Measurements from ENCODE around the gene PTPRA. TPM values are rescaled to one million over a fixed set of nuclear protein-coding genes. Genes with fewer than 3 reads are reported as not detected.

The PTPRA gene
- polyA plus RNA-seq, 3 donors: 13.0 to 41.9 (median 13.1) TPM

- peaks cover 25 to 56% (median 42%) of the 10 kb centered on the region in 3 donors for H3K27me3 Mint-ChIP-seq (ENCODE audit: low read depth in 3 of 3)
- H3K4me2 ChIP-seq (replicated peaks; ENCODE audit: extremely low read depth, low read length, poor library complexity, severe bottlenecking): no peak overlapping the region
- H3K27me3 ChIP-seq (ENCODE audit: control insufficient read depth in 2 of 2, insufficient read depth in 2 of 2, low read length in 2 of 2): peaks cover 11 to 32% of the 10 kb centered on the region in 2 donors
- intact Hi-C loops (cut with micrococcal nuclease): no loop called here
- no peak for TF ChIP-seq CTCF (IDR thresholded peaks at IDR 0.05)
- H3K9me3 Mint-ChIP-seq: peaks cover 3 to 14% (median 10%) of the 10 kb centered on the region in 7 donors
- WGBS (ENCODE audit: insufficient coverage): 88% methylated on average over 5 of the region's 8 CpGs
- H3K9ac ChIP-seq (ENCODE audit: insufficient read depth, low read length, poor library complexity, severe bottlenecking): no peak overlapping the region
- DNase-seq: peak in 1 of 3 donors; percentile 38
- peaks cover 8 to 15% of the 10 kb centered on the region in 2 donors for H3K4me1 ChIP-seq (ENCODE audit: control insufficient read depth in 1 of 2, insufficient read depth in 2 of 2, low read length in 2 of 2)
- peaks cover 0 to 5% of the 10 kb centered on the region in 2 donors for H3K36me3 Mint-ChIP-seq
- H3K4me1 Mint-ChIP-seq: peaks cover 12% of the 10 kb centered on the region
- H2AFZ ChIP-seq (ENCODE audit: insufficient read depth, low read depth, low read length, poor library complexity, severe bottlenecking): no peak overlapping the region
- H4K20me1 ChIP-seq (ENCODE audit: insufficient read depth, low read length): no peaks in the 10 kb centered on the region
- H3K36me3 ChIP-seq (replicated peaks in 1 of 2; ENCODE audit: control insufficient read depth in 1 of 2, insufficient read depth in 2 of 2, low read length in 2 of 2): no peaks in the 10 kb centered on the region
- H3K9me3 ChIP-seq (replicated peaks in 1 of 2; ENCODE audit: control insufficient read depth in 1 of 2, insufficient read depth in 1 of 2, low read length in 2 of 2): no peaks in the 10 kb centered on the region
- no peak overlapping the region for H3K27ac Mint-ChIP-seq
- no peaks in the 10 kb centered on the region for H3K79me2 ChIP-seq (ENCODE audit: insufficient read depth, low read length)
- no peak overlapping the region for H3K27ac ChIP-seq (ENCODE audit: low read depth in 1 of 2, low read length in 2 of 2)
- no peak overlapping the region for H3K4me3 Mint-ChIP-seq
- no peak overlapping the region for H3K4me3 ChIP-seq (replicated peaks in 1 of 3; ENCODE audit: low read depth in 2 of 3, low read length in 3 of 3)
These were observed 196.0 kb downstream of the PTPRA start for GRCh38 chr20:3068986-3069900.

- Histone ChIP-seq H2AFZ (ENCODE audit: insufficient read depth, low read depth, low read length, poor library complexity, severe bottlenecking) (no peak overlapping the region), H3K9me3 (replicated peaks in 1 of 2; ENCODE audit: control insufficient read depth in 1 of 2, insufficient read depth in 1 of 2, low read length in 2 of 2) (no peaks in the 10 kb centered on the region), H3K27me3 (ENCODE audit: control insufficient read depth in 2 of 2, insufficient read depth in 2 of 2, low read length in 2 of 2) (peaks cover 11 to 32% of the 10 kb centered on the region in 2 donors), H3K4me3 (replicated peaks in 1 of 3; ENCODE audit: low read depth in 2 of 3, low read length in 3 of 3) (no peak overlapping the region), H3K79me2 (ENCODE audit: insufficient read depth, low read length) (no peaks in the 10 kb centered on the region), H4K20me1 (ENCODE audit: insufficient read depth, low read length) (no peaks in the 10 kb centered on the region), H3K36me3 (replicated peaks in 1 of 2; ENCODE audit: control insufficient read depth in 1 of 2, insufficient read depth in 2 of 2, low read length in 2 of 2) (no peaks in the 10 kb centered on the region), H3K27ac (ENCODE audit: low read depth in 1 of 2, low read length in 2 of 2) (no peak overlapping the region), H3K4me2 (replicated peaks; ENCODE audit: extremely low read depth, low read length, poor library complexity, severe bottlenecking) (no peak overlapping the region), H3K4me1 (ENCODE audit: control insufficient read depth in 1 of 2, insufficient read depth in 2 of 2, low read length in 2 of 2) (peaks cover 13 to 21% of the 10 kb centered on the region in 2 donors), H3K9ac (ENCODE audit: insufficient read depth, low read length, poor library complexity, severe bottlenecking) (no peak overlapping the region)
- TF ChIP-seq CTCF (IDR thresholded peaks at IDR 0.05): no peak
- intact Hi-C loops (cut with micrococcal nuclease): no loop called here
- Mint-ChIP-seq H3K4me1 (peaks cover 19% of the 10 kb centered on the region), H3K27me3 (ENCODE audit: low read depth in 3 of 3) (peaks cover 32 to 62% (median 50%) of the 10 kb centered on the region in 3 donors), H3K36me3 (peaks cover 0 to 5% of the 10 kb centered on the region in 2 donors), H3K4me3 (peak overlapping the region in 1 of 2 donors; percentile 78), H3K9me3 (peaks cover 3 to 14% (median 10%) of the 10 kb centered on the region in 7 donors), H3K27ac (no peak overlapping the region)
- no CpG with 5 or more reads among the region's 4 CpGs for WGBS (ENCODE audit: insufficient coverage)
- no peak for DNase-seq
These were observed 197.4 kb downstream of the PTPRA start for GRCh38 chr20:3070725-3071124.
